ENCODE results near the gene ENPP6.

ENPP6 gene

GRCh38 chr4:184056877-184057276, 160.8 kb downstream of the ENPP6 start:
- CTCF ChIA-PET, result no interaction called here
- Histone ChIP-seq H3K4me3 (ENCODE audit: low read depth, low read length) (no peak overlapping the region), H3K4me1 (ENCODE audit: control insufficient read depth, insufficient read depth, low read length) (no peaks in the 10 kb centered on the region), H3K9me3 (ENCODE audit: control insufficient read depth, insufficient read depth, low read depth, low read length) (no peaks in the 10 kb centered on the region), H3K36me3 (ENCODE audit: control insufficient read depth in 2 of 2, insufficient read depth in 1 of 2, low read length in 2 of 2) (no peaks in the 10 kb centered on the region), H3K27ac (ENCODE audit: extremely low read depth, low read depth, low read length) (no peak overlapping the region)
- POLR2A ChIA-PET, result no interaction called here
- no peak for TF ChIP-seq KLF9 (tag by site-specific recombination; IDR thresholded peaks at IDR 0.05; ENCODE audit: low read depth)
- TF ChIP-seq ZNF473 (tag by site-specific recombination; IDR thresholded peaks at IDR 0.05), result no peak
- no peak for TF ChIP-seq BCL11A (tag by site-specific recombination; IDR thresholded peaks at IDR 0.05; ENCODE audit: low read depth)
- TF ChIP-seq SCRT1 (tag by site-specific recombination; IDR thresholded peaks at IDR 0.05; ENCODE audit: borderline replicate concordance), result no peak
- no peak for TF ChIP-seq ZNF654 (tag by site-specific recombination; IDR thresholded peaks at IDR 0.05; ENCODE audit: low read depth)
- no peak for TF ChIP-seq ZNF350 (tag by site-specific recombination; IDR thresholded peaks at IDR 0.05)
- no peak for TF ChIP-seq BCL6B (tag by site-specific recombination; IDR thresholded peaks at IDR 0.05)
- no peak for TF ChIP-seq ZBTB17 (tag by site-specific recombination; IDR thresholded peaks at IDR 0.05)
- no peak for TF ChIP-seq HOXD13 (CRISPR knock-in tag; IDR thresholded peaks at IDR 0.05; ENCODE audit: borderline replicate concordance)
- TF ChIP-seq ZNF112 (tag by site-specific recombination; IDR thresholded peaks at IDR 0.05), result no peak
- no peak for TF ChIP-seq SALL2 (tag by site-specific recombination; IDR thresholded peaks at IDR 0.05; ENCODE audit: borderline replicate concordance)
- TF ChIP-seq GLI2 (tag by site-specific recombination; IDR thresholded peaks at IDR 0.05; ENCODE audit: borderline replicate concordance, low read depth), result no peak
- no peak for TF ChIP-seq CTCF (tag by site-specific recombination; IDR thresholded peaks at IDR 0.05)
- no peak for TF ChIP-seq ZBTB26 (tag by site-specific recombination; optimal IDR thresholded peaks at IDR 0.05)

- POLR2A ChIA-PET, result no interaction called here
These were observed 164.2 kb downstream of the ENPP6 start for GRCh38 chr4:184053434-184053833.

GRCh38 chr4:184052616-184053015, 165.1 kb downstream of the ENPP6 start:
- POLR2A ChIA-PET, result no interaction called here
- TF ChIP-seq ZEB2 (tag by site-specific recombination; IDR thresholded peaks at IDR 0.05) (no peak), GLIS2 (tag by site-specific recombination; IDR thresholded peaks at IDR 0.05) (no peak), ZNF513 (tag by site-specific recombination; IDR thresholded peaks at IDR 0.05) (no peak), ZNF292 (tag by site-specific recombination; IDR thresholded peaks at IDR 0.05; ENCODE audit: borderline replicate concordance, low read depth) (no peak), ZNF571 (tag by site-specific recombination; IDR thresholded peaks at IDR 0.05) (no peak), ZNF501 (tag by site-specific recombination; IDR thresholded peaks at IDR 0.05) (no peak), ATF2 (tag by site-specific recombination; IDR thresholded peaks at IDR 0.05; ENCODE audit: low read depth) (no peak), KLF8 (tag by site-specific recombination; IDR thresholded peaks at IDR 0.05) (no peak), ZFP41 (tag by site-specific recombination; IDR thresholded peaks at IDR 0.05; ENCODE audit: borderline replicate concordance) (no peak), ZNF302 (tag by site-specific recombination; IDR thresholded peaks at IDR 0.05; ENCODE audit: low read depth) (no peak)

More at GRCh38 chr4:184053434-184053833, 164.2 kb downstream of the ENPP6 start:
- Histone ChIP-seq H3K36me3 (ENCODE audit: control insufficient read depth in 2 of 2, insufficient read depth in 1 of 2, low read length in 2 of 2) (no peaks in the 10 kb centered on the region), H3K9me3 (ENCODE audit: control insufficient read depth, insufficient read depth, low read depth, low read length) (no peaks in the 10 kb centered on the region), H3K4me3 (ENCODE audit: low read depth, low read length) (no peak overlapping the region), H3K27ac (ENCODE audit: extremely low read depth, low read depth, low read length) (no peak overlapping the region), H3K4me1 (ENCODE audit: control insufficient read depth, insufficient read depth, low read length) (no peaks in the 10 kb centered on the region)
- TF ChIP-seq ZNF426 (tag by site-specific recombination; IDR thresholded peaks at IDR 0.05), result no peak
- TF ChIP-seq ZNF10 (tag by site-specific recombination; IDR thresholded peaks at IDR 0.05), result no peak
- no peak for TF ChIP-seq ZXDB (tag by site-specific recombination; IDR thresholded peaks at IDR 0.05)
- no peak for TF ChIP-seq ZNF521 (tag by site-specific recombination; IDR thresholded peaks at IDR 0.05)
- TF ChIP-seq ZNF324 (tag by site-specific recombination; IDR thresholded peaks at IDR 0.05), result no peak
- no peak for TF ChIP-seq ZNF768 (tag by site-specific recombination; IDR thresholded peaks at IDR 0.05)
- no peak for TF ChIP-seq ZNF221 (tag by site-specific recombination; IDR thresholded peaks at IDR 0.05; ENCODE audit: borderline replicate concordance)
- TF ChIP-seq KLF9 (tag by site-specific recombination; IDR thresholded peaks at IDR 0.05; ENCODE audit: low read depth), result no peak
- TF ChIP-seq ZNF473 (tag by site-specific recombination; IDR thresholded peaks at IDR 0.05), result no peak
- no peak for TF ChIP-seq ZBTB20 (tag by site-specific recombination; IDR thresholded peaks at IDR 0.05)
- CTCF ChIA-PET, result no interaction called here

More at GRCh38 chr4:184052616-184053015, 165.1 kb downstream of the ENPP6 start:
- Histone ChIP-seq H3K36me3 (ENCODE audit: control insufficient read depth in 2 of 2, insufficient read depth in 1 of 2, low read length in 2 of 2) (no peaks in the 10 kb centered on the region), H3K9me3 (ENCODE audit: control insufficient read depth, insufficient read depth, low read depth, low read length) (no peaks in the 10 kb centered on the region), H3K4me1 (ENCODE audit: control insufficient read depth, insufficient read depth, low read length) (no peaks in the 10 kb centered on the region), H3K27ac (ENCODE audit: extremely low read depth, low read depth, low read length) (no peak overlapping the region), H3K4me3 (ENCODE audit: low read depth, low read length) (no peak overlapping the region)
- CTCF ChIA-PET, result no interaction called here

All from HEK293 (cell line).